ENCODE measurements around the gene PBXIP1. TPM values are rescaled to one million over a fixed set of nuclear protein-coding genes. Genes with fewer than 3 reads are reported as not detected.
"Not testable (repeated sequence)": the region's sequence is repeated elsewhere in the genome, so short reads cannot be mapped to it uniquely, and the experiment has no call there.

The PBXIP1 gene
- total RNA-seq, 1 donor from 2014 or later = 75.7 TPM

GRCh38 chr1:154990276-154990675, 34.4 kb upstream of the PBXIP1 start:
- no peaks in the 10 kb centered on the region for H3K27me3 ChIP-seq
- no peak overlapping the region for H3K27ac ChIP-seq
- intact Hi-C loops (cut with DNase I) = no loop called here
- DNase-seq (peak; percentile 36), ATAC-seq (no peak)
- H3K4me1 ChIP-seq = peaks cover 3% of the 10 kb centered on the region
- H3K36me3 ChIP-seq = peaks cover 35% of the 10 kb centered on the region
- TF ChIP-seq CTCF (IDR thresholded peaks at IDR 0.05) = no peak
- H3K4me3 ChIP-seq = no peak overlapping the region
- no peaks in the 10 kb centered on the region for H3K9me3 ChIP-seq

- no peak for ATAC-seq
- no peak overlapping the region for H3K27ac ChIP-seq
- H3K4me1 ChIP-seq = peaks cover 4% of the 10 kb centered on the region
- peaks cover 35% of the 10 kb centered on the region for H3K36me3 ChIP-seq
- no peak for DNase-seq
- H3K9me3 ChIP-seq = no peaks in the 10 kb centered on the region
- H3K27me3 ChIP-seq = no peaks in the 10 kb centered on the region
- H3K4me3 ChIP-seq = no peak overlapping the region
- intact Hi-C loops (cut with DNase I) = no loop called here
- no peak for TF ChIP-seq CTCF (IDR thresholded peaks at IDR 0.05)
These were observed 33.4 kb upstream of the PBXIP1 start for GRCh38 chr1:154989195-154989860.

- intact Hi-C loops (cut with DNase I) = no loop called here
- no peak for ATAC-seq
- H3K27me3 ChIP-seq = no peaks in the 10 kb centered on the region
- no peak overlapping the region for H3K4me3 ChIP-seq
- no peak for TF ChIP-seq CTCF (IDR thresholded peaks at IDR 0.05)
- no peak for DNase-seq
- H3K36me3 ChIP-seq = peaks cover 35% of the 10 kb centered on the region
- H3K9me3 ChIP-seq = no peaks in the 10 kb centered on the region
- H3K27ac ChIP-seq = no peak overlapping the region
- H3K4me1 ChIP-seq = peaks cover 11% of the 10 kb centered on the region
These were observed 32.4 kb upstream of the PBXIP1 start for GRCh38 chr1:154988058-154988954.

- TF ChIP-seq CTCF (IDR thresholded peaks at IDR 0.05) = no peak
- Histone ChIP-seq H3K27ac (no peak overlapping the region), H3K36me3 (peaks cover 35% of the 10 kb centered on the region), H3K4me3 (no peak overlapping the region), H3K9me3 (no peaks in the 10 kb centered on the region), H3K4me1 (peaks cover 16% of the 10 kb centered on the region), H3K27me3 (no peaks in the 10 kb centered on the region)
- intact Hi-C loops (cut with DNase I) = no loop called here
- DNase-seq (peak; percentile 20), ATAC-seq (no peak)
These were observed 31.4 kb upstream of the PBXIP1 start for GRCh38 chr1:154987326-154987725.

GRCh38 chr1:154986736-154987135, 30.8 kb upstream of the PBXIP1 start:
- H3K4me3 ChIP-seq; DNase-seq; intact Hi-C loops (cut with DNase I); H3K27ac ChIP-seq; ATAC-seq; H3K27me3 ChIP-seq; H3K9me3 ChIP-seq: not testable (repeated sequence)
- H3K36me3 ChIP-seq = peaks cover 35% of the 10 kb centered on the region
- peaks cover 16% of the 10 kb centered on the region for H3K4me1 ChIP-seq

Data from upper lobe of right lung (tissue), 1 donor.